ENCODE results near the gene FKBP14.

GRCh38 chr7:30001998-30002397, 24.5 kb downstream of the FKBP14 start:
- TF ChIP-seq CTCF (IDR thresholded peaks at IDR 0.05 in 4 of 5, conservative IDR thresholded peaks at IDR 0.05 in 1 of 5) (no peak), POLR2A (IDR thresholded peaks at IDR 0.05) (no peak)
